Fibroblast of lung (primary cell): ENCODE results near the gene SCAF1.

Experiments used
- EZH2 ChIP-seq: IDR thresholded peaks from 2 replicates; pipeline ENCODE4 v1.5.1; 2012; ENCODE audit warnings: low read length, control low read depth, mild to moderate bottlenecking; ENCODE audit errors: missing control alignments
- TF ChIP-seq, protein P1 (sequence below), 2 donors: IDR thresholded peaks in 1 of 2; conservative IDR thresholded peaks in 1 of 2; 1 replicate in 1 of 2; 2 replicates in 1 of 2; pipeline ENCODE4 v1.5.1; 2011 to 2012; ENCODE audit warnings: low read length in 2 of 2, control low read depth in 1 of 2, inconsistent platforms in 1 of 2, low read depth in 1 of 2, mild to moderate bottlenecking in 1 of 2

DNA sequence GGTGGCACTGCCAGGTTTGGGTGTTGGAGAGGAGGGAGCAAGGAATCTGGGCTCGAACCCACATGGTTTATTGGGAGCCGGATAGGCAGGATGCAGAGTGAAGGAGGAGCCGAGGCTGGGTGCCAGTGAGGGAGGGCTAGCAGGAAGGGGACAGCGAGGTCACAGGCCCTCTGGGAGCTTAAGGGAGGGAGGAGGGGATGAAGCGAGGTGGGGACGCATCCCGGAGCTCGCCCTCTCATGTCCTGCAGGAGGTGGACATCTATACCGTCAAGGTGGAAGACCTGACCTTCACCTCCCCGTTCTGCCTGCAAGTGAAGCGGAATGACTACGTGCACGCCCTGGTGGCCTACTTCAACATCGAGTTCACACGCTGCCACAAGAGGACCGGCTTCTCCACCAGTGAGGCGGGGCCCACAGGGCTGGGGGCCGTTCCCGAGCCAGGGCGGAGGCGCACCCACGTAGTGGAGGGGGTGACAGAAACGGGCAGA, 43.9 kb downstream of the SCAF1 start:
- TF ChIP-seq, protein P1, sequence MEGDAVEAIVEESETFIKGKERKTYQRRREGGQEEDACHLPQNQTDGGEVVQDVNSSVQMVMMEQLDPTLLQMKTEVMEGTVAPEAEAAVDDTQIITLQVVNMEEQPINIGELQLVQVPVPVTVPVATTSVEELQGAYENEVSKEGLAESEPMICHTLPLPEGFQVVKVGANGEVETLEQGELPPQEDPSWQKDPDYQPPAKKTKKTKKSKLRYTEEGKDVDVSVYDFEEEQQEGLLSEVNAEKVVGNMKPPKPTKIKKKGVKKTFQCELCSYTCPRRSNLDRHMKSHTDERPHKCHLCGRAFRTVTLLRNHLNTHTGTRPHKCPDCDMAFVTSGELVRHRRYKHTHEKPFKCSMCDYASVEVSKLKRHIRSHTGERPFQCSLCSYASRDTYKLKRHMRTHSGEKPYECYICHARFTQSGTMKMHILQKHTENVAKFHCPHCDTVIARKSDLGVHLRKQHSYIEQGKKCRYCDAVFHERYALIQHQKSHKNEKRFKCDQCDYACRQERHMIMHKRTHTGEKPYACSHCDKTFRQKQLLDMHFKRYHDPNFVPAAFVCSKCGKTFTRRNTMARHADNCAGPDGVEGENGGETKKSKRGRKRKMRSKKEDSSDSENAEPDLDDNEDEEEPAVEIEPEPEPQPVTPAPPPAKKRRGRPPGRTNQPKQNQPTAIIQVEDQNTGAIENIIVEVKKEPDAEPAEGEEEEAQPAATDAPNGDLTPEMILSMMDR (conservative IDR thresholded peaks at IDR 0.05 in 1 of 2, IDR thresholded peaks at IDR 0.05 in 1 of 2; ENCODE audit: low read depth in 1 of 2, low read length in 2 of 2): no peak
- no peak for TF ChIP-seq EZH2
